ENCODE data around the gene CLCNKB.

- TF ChIP-seq CTCF (conservative IDR thresholded peaks at IDR 0.05; ENCODE audit: low read depth, low read length) (no peak), EZH2 (IDR thresholded peaks at IDR 0.05; ENCODE audit: low read length, unreplicated experiment) (no peak)
Measured at GRCh38 chr1:15998929-15999328, 44.7 kb upstream of the CLCNKB start.
